ENCODE results near the gene NOL4L. TPM values are rescaled to one million over a fixed set of nuclear protein-coding genes. Genes with fewer than 3 reads are reported as not detected.

Gene NOL4L
- total and polyA plus RNA-seq, 2 donors (not counting 3 experiments of a cell fraction or from before 2014, with no cell fraction given), result 55.2 to 79.6 TPM

GRCh38 chr20:32441638-32442037, 143.5 kb downstream of the NOL4L start:
- no peak overlapping the region for H3K9ac ChIP-seq (replicated peaks; ENCODE audit: extremely low read depth, insufficient read depth, low read length)
- H3K4me1 ChIP-seq (ENCODE audit: control insufficient read depth, extremely low read depth, insufficient read depth, low read length), result peaks cover 6% of the 10 kb centered on the region
- BruUV-seq (replicated peaks), result no TSS peak
- ChIA-PET POLR2A (no interaction called here), CTCF (no interaction called here)
- dilution Hi-C loops (cut with MboI; ENCODE audit: extremely low pct_ligation_motif_present, low sequenced_read_pairs), result no loop called here
- intact Hi-C loops (cut with micrococcal nuclease), result loop anchor here (5.0 to 10.0 kb wide), 2 partner anchors 109 to 277 kb away; no protein-coding TSS in a partner anchor
- H3K9me3 ChIP-seq (replicated peaks; ENCODE audit: control insufficient read depth, insufficient read depth, low read length), result no peaks in the 10 kb centered on the region
- H4K20me1 ChIP-seq (replicated peaks; ENCODE audit: control insufficient read depth, extremely low read depth, insufficient read depth, low read length), result no peaks in the 10 kb centered on the region
- peaks cover 4% of the 10 kb centered on the region for H3K79me2 ChIP-seq (ENCODE audit: control insufficient read depth, insufficient read depth, low read length)
- H3K27ac ChIP-seq (ENCODE audit: insufficient read depth, low read depth, low read length), result no peak overlapping the region
- peaks cover 16 to 44% of the 10 kb centered on the region in 2 experiments for H3K36me3 ChIP-seq (ENCODE audit: control insufficient read depth in 2 of 2, extremely low read depth in 1 of 2, insufficient read depth in 2 of 2, low read length in 2 of 2)
- no peaks in the 10 kb centered on the region for H3K27me3 ChIP-seq (ENCODE audit: control insufficient read depth in 2 of 2, insufficient read depth in 2 of 2, low read length in 2 of 2)
- H2AFZ ChIP-seq (ENCODE audit: low read depth, low read length), result no peak overlapping the region
- TF ChIP-seq EZH2 (IDR thresholded peaks at IDR 0.05; ENCODE audit: borderline replicate concordance, low read depth, low read length, severe bottlenecking) (no peak), MYC (IDR thresholded peaks at IDR 0.05; ENCODE audit: low read depth, low read length) (no peak), GATA2 (IDR thresholded peaks at IDR 0.05; ENCODE audit: insufficient read depth, insufficient read length, low read depth, low read length) (no peak), JUN (IDR thresholded peaks at IDR 0.05; ENCODE audit: borderline replicate concordance, insufficient read depth, insufficient read length, low read depth) (no peak), MAX (IDR thresholded peaks at IDR 0.05; ENCODE audit: insufficient read depth, insufficient read length) (no peak), CTCF (IDR thresholded peaks at IDR 0.05; ENCODE audit: extremely low read depth in 1 of 2, insufficient read depth in 1 of 2, low read depth in 1 of 2, low read length in 2 of 2) (no peak)
- FAIRE-seq, result no peak
- DNase-seq (ENCODE audit: low read depth, low spot score), result no peak
- no peaks in the 10 kb centered on the region for H3K9me1 ChIP-seq (replicated peaks; ENCODE audit: control insufficient read depth, extremely low read depth, insufficient read depth, low read length)
- no peak overlapping the region for H3K4me3 ChIP-seq (replicated peaks in 1 of 3; ENCODE audit: insufficient read depth in 1 of 3, low read depth in 1 of 3, low read length in 3 of 3)
- H3K4me2 ChIP-seq (ENCODE audit: insufficient read depth, low read length), result no peak overlapping the region

Data from endothelial cell of umbilical vein (primary cell).